DND-41 (cell line): ENCODE results near the gene ACOXL.

ENCODE experiments used
- EZH2 ChIP-seq: IDR thresholded peaks from 3 replicates; pipeline ENCODE4 v1.6.1; 2012; ENCODE audit warnings: borderline replicate concordance, low read depth, mild to moderate bottlenecking, moderate library complexity, low read length, inconsistent platforms; ENCODE audit not compliant: severe bottlenecking
- TF ChIP-seq, protein P1 (sequence below): IDR thresholded peaks from 2 replicates; pipeline ENCODE4 v1.5.1; 2012; ENCODE audit warnings: borderline replicate concordance, low read length, moderate library complexity, mild to moderate bottlenecking; ENCODE audit not compliant: poor library complexity, severe bottlenecking; ENCODE audit errors: extremely low read depth

DNA sequence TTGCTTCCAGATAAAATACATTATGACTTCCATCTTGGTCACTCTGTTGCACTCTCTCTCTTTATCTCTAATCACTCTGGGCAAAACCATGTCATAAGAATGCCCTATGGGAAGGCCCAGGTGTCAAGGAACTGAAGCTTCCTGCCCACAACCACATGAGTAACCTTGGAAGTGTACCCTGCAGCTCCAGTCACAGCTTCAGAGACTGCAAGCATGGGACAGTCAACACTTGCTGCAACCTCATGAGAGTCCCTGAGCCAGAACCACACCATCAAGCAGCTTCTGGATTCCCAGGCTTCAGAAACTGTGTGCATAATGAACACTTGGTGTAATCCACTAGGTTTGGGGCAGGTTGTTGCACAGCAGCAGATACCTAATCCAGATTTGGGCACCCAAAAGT, 267.3 kb downstream of the ACOXL start:
- TF ChIP-seq, protein P1, sequence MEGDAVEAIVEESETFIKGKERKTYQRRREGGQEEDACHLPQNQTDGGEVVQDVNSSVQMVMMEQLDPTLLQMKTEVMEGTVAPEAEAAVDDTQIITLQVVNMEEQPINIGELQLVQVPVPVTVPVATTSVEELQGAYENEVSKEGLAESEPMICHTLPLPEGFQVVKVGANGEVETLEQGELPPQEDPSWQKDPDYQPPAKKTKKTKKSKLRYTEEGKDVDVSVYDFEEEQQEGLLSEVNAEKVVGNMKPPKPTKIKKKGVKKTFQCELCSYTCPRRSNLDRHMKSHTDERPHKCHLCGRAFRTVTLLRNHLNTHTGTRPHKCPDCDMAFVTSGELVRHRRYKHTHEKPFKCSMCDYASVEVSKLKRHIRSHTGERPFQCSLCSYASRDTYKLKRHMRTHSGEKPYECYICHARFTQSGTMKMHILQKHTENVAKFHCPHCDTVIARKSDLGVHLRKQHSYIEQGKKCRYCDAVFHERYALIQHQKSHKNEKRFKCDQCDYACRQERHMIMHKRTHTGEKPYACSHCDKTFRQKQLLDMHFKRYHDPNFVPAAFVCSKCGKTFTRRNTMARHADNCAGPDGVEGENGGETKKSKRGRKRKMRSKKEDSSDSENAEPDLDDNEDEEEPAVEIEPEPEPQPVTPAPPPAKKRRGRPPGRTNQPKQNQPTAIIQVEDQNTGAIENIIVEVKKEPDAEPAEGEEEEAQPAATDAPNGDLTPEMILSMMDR, result no peak
- TF ChIP-seq EZH2, result no peak
